ENCODE measurements around the gene ATP4A.
"Not testable (repeated sequence)": the region's sequence is repeated elsewhere in the genome, so short reads cannot be mapped to it uniquely, and the experiment has no call there.

The ATP4A gene
- 0 reads per million in 3 experiments for total RNA-seq

GRCh38 chr19:35563207-35563829 lies at the start of gene ATP4A:
Gene ATP4A (minus strand): TSS chr19:35563658. CDS start chr19:35563629, 29 bp downstream.
- no peak for DNase-seq

GRCh38 chr19:35612559-35613321 lies 49.3 kb upstream of the ATP4A start, which contains the start of gene HAUS5:
Gene HAUS5 (plus strand): TSS chr19:35612735. CDS start chr19:35612795, 60 bp downstream.
- DNase-seq = peak; percentile 93

GRCh38 chr19:35612224-35612558 lies 48.7 kb upstream of the ATP4A start:
- no peak for DNase-seq

- DNase-seq = peak; percentile 39
Observed at GRCh38 chr19:35609851-35610353, 46.4 kb upstream of the ATP4A start.

GRCh38 chr19:35608251-35608650 lies 44.8 kb upstream of the ATP4A start:
- no peak for DNase-seq

- no peak for DNase-seq
Observed at GRCh38 chr19:35607661-35608060, 44.2 kb upstream of the ATP4A start.

- not testable (repeated sequence) for DNase-seq
Observed at GRCh38 chr19:35607170-35607569, 43.7 kb upstream of the ATP4A start.

- not testable (repeated sequence) for DNase-seq
Observed at GRCh38 chr19:35604436-35604835, 41.0 kb upstream of the ATP4A start.

GRCh38 chr19:35601971-35602370 lies 38.5 kb upstream of the ATP4A start:
- no peak for DNase-seq

- DNase-seq = no peak
Observed at GRCh38 chr19:35596366-35596999, 33.0 kb upstream of the ATP4A start.

- DNase-seq = no peak
Observed at GRCh38 chr19:35595928-35596327, 32.5 kb upstream of the ATP4A start.

- DNase-seq = not testable (repeated sequence)
Observed at GRCh38 chr19:35595026-35595425, 31.6 kb upstream of the ATP4A start.

- DNase-seq = peak; percentile 10
Observed at GRCh38 chr19:35592226-35592625, 28.8 kb upstream of the ATP4A start.

GRCh38 chr19:35590875-35591274 lies 27.4 kb upstream of the ATP4A start:
- DNase-seq = no peak

GRCh38 chr19:35587321-35587720 lies 23.9 kb upstream of the ATP4A start:
- no peak for DNase-seq

GRCh38 chr19:35585848-35586247 lies 22.4 kb upstream of the ATP4A start, which contains the start of gene PMIS2:
Gene PMIS2 (plus strand): TSS chr19:35586173. CDS start chr19:35586260, 87 bp downstream.
- DNase-seq = no peak

GRCh38 chr19:35582760-35583159 lies 19.3 kb upstream of the ATP4A start:
- no peak for DNase-seq

- DNase-seq = no peak
Observed at GRCh38 chr19:35578707-35579106, 15.2 kb upstream of the ATP4A start.

- no peak for DNase-seq
Observed at GRCh38 chr19:35577918-35578317, 14.5 kb upstream of the ATP4A start.

- no peak for DNase-seq
Observed at GRCh38 chr19:35571406-35571965, 8.0 kb upstream of the ATP4A start.

GRCh38 chr19:35569281-35569781 lies 5.9 kb upstream of the ATP4A start:
- no peak for DNase-seq

GRCh38 chr19:35566738-35567137 lies 3.3 kb upstream of the ATP4A start:
- no peak for DNase-seq
